ENCODE results near the gene TAS1R2.
"Not testable (repeated sequence)": the region's sequence is repeated elsewhere in the genome, so short reads cannot be mapped to it uniquely, and the experiment has no call there.

The TAS1R2 gene

DNA sequence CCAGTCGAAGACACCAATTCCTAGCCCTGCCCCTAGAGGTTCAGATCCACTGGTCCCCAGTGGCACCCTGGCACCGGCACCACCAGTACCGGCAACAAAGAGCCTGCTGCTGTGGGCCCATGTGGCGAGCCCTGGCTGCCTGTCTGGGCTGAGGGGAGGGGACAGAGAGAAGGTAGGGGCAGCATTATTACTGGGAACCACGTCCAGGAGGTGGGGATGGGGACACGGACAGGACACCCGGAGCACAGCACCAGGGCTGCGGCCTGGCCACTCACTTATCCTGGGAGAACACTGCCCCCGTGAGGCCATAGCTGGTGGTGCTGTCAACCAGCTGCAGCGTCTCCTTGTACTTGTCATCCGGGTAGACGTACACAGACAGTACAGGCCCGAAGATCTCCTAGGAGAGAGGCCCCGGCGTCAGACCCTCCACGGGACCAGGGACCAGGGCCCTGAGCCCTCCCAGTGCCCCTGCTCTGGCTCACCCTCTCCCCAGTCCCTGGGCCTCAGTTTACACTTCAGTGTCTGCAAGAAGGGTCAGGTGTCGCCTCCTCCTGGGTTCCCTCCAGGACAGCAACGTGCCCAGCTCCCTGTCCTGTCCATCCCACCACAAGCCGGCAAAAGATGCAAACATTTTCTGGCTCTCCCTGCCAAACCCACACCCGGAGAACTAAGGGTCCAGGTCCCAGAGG is 15.8 kb upstream of the TAS1R2 start:
- Histone ChIP-seq H3K4me3 (ENCODE audit: low read depth in 1 of 2, low read length in 2 of 2) (no peak overlapping the region), H3K36me3 (ENCODE audit: control insufficient read depth in 1 of 2, insufficient read depth in 2 of 2, low read length in 2 of 2) (peaks cover 0 to 12% of the 10 kb centered on the region in 2 donors), H3K27me3 (ENCODE audit: low read depth, low read length) (no peaks in the 10 kb centered on the region), H3K4me1 (ENCODE audit: control insufficient read depth in 1 of 2, insufficient read depth in 2 of 2, low read length in 2 of 2) (peaks cover 0 to 1% of the 10 kb centered on the region in 2 donors), H3K9me3 (ENCODE audit: control insufficient read depth in 1 of 2, low read length in 2 of 2) (no peaks in the 10 kb centered on the region), H3K27ac (ENCODE audit: low read length) (no peak overlapping the region)

DNA sequence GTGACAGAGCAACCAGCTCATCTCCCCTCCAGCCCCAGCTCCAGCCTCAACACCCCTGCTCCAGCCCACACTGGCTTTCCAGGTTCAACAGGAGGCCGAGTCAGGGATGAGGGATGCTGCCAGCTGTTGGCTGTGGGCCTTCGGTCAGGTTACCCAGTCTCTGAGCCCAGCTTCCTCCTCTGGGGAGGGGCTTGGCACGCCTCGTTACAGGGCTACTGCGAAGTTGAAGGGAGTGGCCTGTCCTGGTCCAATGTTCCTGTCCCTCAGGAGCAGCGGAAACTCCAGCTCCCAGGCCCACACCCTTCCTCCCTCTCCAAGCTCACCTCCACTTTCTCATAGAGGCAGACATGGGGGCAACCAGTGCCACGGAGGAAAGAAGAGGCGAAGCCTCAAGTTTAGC is 15.1 kb upstream of the TAS1R2 start:
- Histone ChIP-seq H3K27ac (ENCODE audit: low read length) (no peak overlapping the region), H3K27me3 (ENCODE audit: low read depth, low read length) (no peaks in the 10 kb centered on the region), H3K4me3 (ENCODE audit: low read depth in 1 of 2, low read length in 2 of 2) (no peak overlapping the region), H3K9me3 (ENCODE audit: control insufficient read depth in 1 of 2, low read length in 2 of 2) (no peaks in the 10 kb centered on the region), H3K36me3 (ENCODE audit: control insufficient read depth in 1 of 2, insufficient read depth in 2 of 2, low read length in 2 of 2) (peaks cover 0 to 12% of the 10 kb centered on the region in 2 donors), H3K4me1 (ENCODE audit: control insufficient read depth in 1 of 2, insufficient read depth in 2 of 2, low read length in 2 of 2) (peaks cover 0 to 5% of the 10 kb centered on the region in 2 donors)

DNA sequence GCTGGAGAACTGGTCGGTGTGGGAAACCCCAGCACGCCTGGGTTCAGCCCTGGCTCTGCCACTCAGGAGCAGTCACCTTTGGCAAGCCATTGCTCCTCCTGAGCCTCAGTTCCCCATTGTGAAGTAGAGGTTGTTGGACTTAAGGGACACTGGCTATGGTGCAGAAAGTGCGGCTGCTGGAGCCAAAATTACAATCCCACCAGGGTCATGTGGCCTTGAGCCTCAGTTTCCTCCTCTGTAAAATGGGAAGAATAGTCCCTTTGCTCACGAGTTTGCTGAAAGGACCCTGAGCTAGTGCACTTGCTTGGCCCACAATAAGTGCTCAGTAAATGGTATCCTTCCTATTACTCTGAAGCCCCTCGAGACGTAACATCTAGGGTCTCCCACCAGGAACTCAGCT is 14.6 kb upstream of the TAS1R2 start:
- Histone ChIP-seq H3K27ac (ENCODE audit: low read length) (no peak overlapping the region), H3K9me3 (ENCODE audit: control insufficient read depth in 1 of 2, low read length in 2 of 2) (no peaks in the 10 kb centered on the region), H3K27me3 (ENCODE audit: low read depth, low read length) (no peaks in the 10 kb centered on the region), H3K4me1 (ENCODE audit: control insufficient read depth in 1 of 2, insufficient read depth in 2 of 2, low read length in 2 of 2) (peaks cover 0 to 5% of the 10 kb centered on the region in 2 donors), H3K4me3 (ENCODE audit: low read depth in 1 of 2, low read length in 2 of 2) (no peak overlapping the region), H3K36me3 (ENCODE audit: control insufficient read depth in 1 of 2, insufficient read depth in 2 of 2, low read length in 2 of 2) (peaks cover 0 to 7% of the 10 kb centered on the region in 2 donors)

DNA sequence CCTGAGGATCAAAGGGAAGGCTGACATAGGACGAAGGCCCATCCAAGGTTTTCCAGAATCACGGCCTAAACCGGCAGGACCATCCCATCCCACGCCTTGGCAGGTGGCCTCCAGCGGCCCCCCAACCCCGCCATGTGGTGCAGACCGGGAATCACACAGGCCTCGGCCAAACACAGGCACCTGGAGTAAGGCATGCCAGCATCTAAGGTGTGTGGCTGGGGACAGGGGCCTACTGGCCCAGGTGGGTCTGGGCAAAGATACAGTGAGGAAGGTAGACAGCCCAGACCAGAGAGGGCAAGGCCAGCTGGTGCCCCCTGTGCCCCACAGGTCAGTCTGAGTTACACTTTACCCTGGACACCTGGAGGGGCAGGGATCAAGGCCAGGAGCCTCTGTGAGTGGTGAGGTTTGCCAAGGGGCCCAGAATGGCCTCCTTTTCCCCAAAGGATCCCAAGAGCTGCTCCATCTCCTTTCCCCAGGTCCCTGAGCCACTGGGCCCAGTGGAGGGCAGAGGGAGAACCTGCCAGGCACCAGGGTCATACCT is 12.7 kb upstream of the TAS1R2 start:
- peaks cover 0 to 5% of the 10 kb centered on the region in 2 donors for H3K4me1 ChIP-seq (ENCODE audit: control insufficient read depth in 1 of 2, insufficient read depth in 2 of 2, low read length in 2 of 2)
- no peak overlapping the region for H3K4me3 ChIP-seq (ENCODE audit: low read depth in 1 of 2, low read length in 2 of 2)
- peaks cover 0 to 7% of the 10 kb centered on the region in 2 donors for H3K36me3 ChIP-seq (ENCODE audit: control insufficient read depth in 1 of 2, insufficient read depth in 2 of 2, low read length in 2 of 2)

DNA sequence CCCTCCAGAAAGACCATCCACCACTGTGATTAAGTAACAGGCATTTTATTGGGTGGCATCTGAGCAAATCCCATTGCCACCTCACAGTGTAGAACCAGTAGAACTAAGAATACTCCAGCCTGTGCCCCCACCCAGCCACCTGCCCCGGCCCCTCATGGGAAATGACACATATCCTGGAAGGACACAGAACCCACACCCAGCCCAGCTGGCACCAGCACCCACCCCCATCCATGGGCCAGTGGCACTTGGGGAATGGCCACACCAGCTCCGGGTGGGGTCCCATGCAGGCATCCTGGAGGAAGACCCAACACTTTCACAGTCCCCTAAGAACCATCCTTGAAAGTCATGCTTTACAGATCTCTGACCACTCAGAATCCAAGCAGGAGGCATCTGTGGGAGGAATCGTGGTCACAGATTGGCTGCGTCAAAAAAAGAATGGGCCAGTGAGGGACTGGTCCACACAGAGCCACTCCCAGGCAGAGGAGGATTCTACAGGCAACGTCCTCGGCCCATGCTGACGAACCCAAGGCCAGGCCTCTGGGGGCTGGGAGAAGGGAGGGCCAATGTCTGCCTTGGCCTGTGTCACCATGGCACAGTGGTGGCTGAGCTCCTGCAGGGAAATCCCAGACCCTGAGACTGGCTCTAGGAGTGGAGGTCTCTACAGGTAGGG is 12.1 kb upstream of the TAS1R2 start:
- H3K27me3 ChIP-seq (ENCODE audit: low read depth, low read length), result no peaks in the 10 kb centered on the region
- H3K9me3 ChIP-seq (ENCODE audit: control insufficient read depth in 1 of 2, low read length in 2 of 2), result no peaks in the 10 kb centered on the region
- H3K4me1 ChIP-seq (ENCODE audit: control insufficient read depth in 1 of 2, insufficient read depth in 2 of 2, low read length in 2 of 2), result peaks cover 0 to 5% of the 10 kb centered on the region in 2 donors
- H3K27ac ChIP-seq (ENCODE audit: low read length), result no peak overlapping the region
- H3K4me3 ChIP-seq (ENCODE audit: low read depth in 1 of 2, low read length in 2 of 2), result no peak overlapping the region
- H3K36me3 ChIP-seq (ENCODE audit: control insufficient read depth in 1 of 2, insufficient read depth in 2 of 2, low read length in 2 of 2), result peaks cover 0 to 7% of the 10 kb centered on the region in 2 donors

More for the DNA sequence above, 12.7 kb upstream of the TAS1R2 start:
- no peak overlapping the region for H3K27ac ChIP-seq (ENCODE audit: low read length)
- H3K9me3 ChIP-seq (ENCODE audit: control insufficient read depth in 1 of 2, low read length in 2 of 2), result no peaks in the 10 kb centered on the region
- H3K27me3 ChIP-seq (ENCODE audit: low read depth, low read length), result no peaks in the 10 kb centered on the region

DNA sequence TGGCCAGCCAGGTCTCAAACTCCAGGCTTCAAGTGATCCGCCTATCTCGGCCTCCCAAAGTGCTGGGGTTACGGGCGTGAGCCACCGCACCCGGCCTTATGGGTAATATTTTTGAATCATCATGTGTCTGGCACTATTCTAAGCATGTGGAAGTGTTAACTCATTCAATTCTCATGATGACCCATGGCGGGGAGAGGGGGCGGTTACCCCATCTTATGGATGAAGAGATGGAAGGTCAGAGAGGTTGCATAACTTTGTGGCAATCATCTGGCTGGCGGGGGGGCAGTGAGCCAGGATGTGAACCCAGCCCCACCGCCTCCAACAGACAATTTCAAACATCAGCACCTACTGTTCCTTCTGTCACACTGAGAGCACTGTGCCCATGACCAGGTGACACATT is 11.5 kb upstream of the TAS1R2 start:
- H3K27ac ChIP-seq (ENCODE audit: low read length), result no peak overlapping the region
- no peaks in the 10 kb centered on the region for H3K27me3 ChIP-seq (ENCODE audit: low read depth, low read length)
- H3K4me3 ChIP-seq (ENCODE audit: low read depth in 1 of 2, low read length in 2 of 2), result no peak overlapping the region
- peaks cover 0 to 7% of the 10 kb centered on the region in 2 donors for H3K36me3 ChIP-seq (ENCODE audit: control insufficient read depth in 1 of 2, insufficient read depth in 2 of 2, low read length in 2 of 2)
- H3K4me1 ChIP-seq (ENCODE audit: control insufficient read depth in 1 of 2, insufficient read depth in 2 of 2, low read length in 2 of 2), result peaks cover 0 to 5% of the 10 kb centered on the region in 2 donors
- H3K9me3 ChIP-seq (ENCODE audit: control insufficient read depth in 1 of 2, low read length in 2 of 2), result no peaks in the 10 kb centered on the region

DNA sequence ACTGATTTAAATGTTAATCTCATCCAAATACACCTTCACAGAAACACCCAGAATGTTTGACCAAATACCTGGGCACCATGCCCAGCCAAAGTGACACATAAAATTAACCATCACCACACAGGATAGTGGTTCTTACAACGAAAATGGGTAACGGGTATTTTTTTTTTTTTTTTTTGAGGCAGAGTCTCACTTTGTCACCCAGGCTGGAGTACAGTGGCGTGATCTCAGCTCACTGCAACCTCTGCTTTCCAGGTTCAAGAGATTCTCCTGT is 11.1 kb upstream of the TAS1R2 start:
- H3K27ac ChIP-seq (ENCODE audit: low read length); H3K36me3 ChIP-seq (ENCODE audit: control insufficient read depth in 1 of 2, insufficient read depth in 2 of 2, low read length in 2 of 2); H3K27me3 ChIP-seq (ENCODE audit: low read depth, low read length); H3K4me1 ChIP-seq (ENCODE audit: control insufficient read depth in 1 of 2, insufficient read depth in 2 of 2, low read length in 2 of 2); H3K4me3 ChIP-seq (ENCODE audit: low read depth in 1 of 2, low read length in 2 of 2); H3K9me3 ChIP-seq (ENCODE audit: control insufficient read depth in 1 of 2, low read length in 2 of 2): not testable (repeated sequence)

DNA sequence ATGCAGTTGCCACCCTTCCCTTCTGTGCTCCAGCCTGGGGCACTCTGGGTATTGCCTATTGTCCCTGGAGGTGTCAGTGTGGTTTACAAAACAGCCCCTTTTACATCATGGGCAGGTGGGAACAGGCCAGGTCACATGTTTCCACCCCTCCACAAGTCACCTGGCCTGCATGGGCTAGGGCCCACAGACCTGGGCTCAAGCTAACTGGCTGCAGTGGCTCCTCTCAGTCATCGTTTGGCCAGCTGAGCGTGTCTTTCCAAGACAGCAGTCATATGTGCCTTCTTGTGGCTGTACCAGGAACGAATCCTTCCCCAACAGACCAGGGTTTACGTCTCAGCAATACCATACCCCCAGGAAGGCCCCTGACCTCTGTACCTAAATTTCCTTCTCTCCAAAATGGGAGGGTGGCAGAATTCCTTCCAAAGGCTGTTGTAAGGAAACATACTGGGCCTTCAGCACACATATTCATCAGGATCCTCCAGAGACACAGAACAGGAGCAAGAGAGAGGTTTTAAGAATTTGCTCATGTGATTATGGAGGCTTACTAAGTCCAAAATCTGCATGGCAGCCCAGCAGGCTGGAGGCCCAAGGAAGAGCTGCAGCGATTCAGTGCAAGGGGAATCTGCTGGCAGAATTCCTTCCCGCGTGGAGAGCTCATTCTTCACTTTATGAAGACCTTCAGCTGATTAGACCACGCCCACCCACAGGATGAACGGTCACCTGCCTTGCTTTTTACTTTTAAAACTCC is 10.6 kb upstream of the TAS1R2 start:
- Histone ChIP-seq H3K27ac (ENCODE audit: low read length) (no peak overlapping the region), H3K4me3 (ENCODE audit: low read depth in 1 of 2, low read length in 2 of 2) (no peak overlapping the region), H3K36me3 (ENCODE audit: control insufficient read depth in 1 of 2, insufficient read depth in 2 of 2, low read length in 2 of 2) (peaks cover 0 to 7% of the 10 kb centered on the region in 2 donors), H3K9me3 (ENCODE audit: control insufficient read depth in 1 of 2, low read length in 2 of 2) (no peaks in the 10 kb centered on the region), H3K27me3 (ENCODE audit: low read depth, low read length) (no peaks in the 10 kb centered on the region), H3K4me1 (ENCODE audit: control insufficient read depth in 1 of 2, insufficient read depth in 2 of 2, low read length in 2 of 2) (peaks cover 0 to 5% of the 10 kb centered on the region in 2 donors)

DNA sequence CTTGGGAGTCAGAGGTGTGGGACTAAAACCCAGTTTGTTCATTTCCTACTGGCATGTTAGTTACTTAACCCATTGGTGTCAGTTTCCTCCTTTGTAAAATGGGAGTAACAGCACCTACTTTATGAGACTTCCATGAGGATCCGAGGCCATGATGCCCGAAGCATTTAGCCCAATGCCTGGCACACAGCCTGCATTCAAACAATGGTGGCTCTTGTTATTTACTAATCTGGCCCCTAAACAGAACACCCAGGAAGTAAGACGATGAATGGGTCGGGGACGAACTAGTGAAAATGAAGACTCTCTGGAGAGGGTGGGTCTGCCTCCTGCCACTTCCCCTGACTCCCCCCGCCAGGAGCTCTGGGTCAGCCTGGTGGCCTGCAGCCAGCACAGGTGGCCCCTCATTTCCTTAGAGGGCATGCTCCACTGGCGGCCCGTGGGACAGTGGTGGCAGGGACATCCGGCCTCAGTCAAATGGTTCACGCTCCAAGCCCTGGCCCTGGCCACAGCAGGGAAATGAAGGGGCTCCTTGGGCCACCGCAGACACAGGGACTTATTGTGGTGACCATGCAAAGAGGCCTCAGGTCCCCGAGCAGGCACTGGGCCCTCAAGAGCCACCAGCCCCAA is 9.5 kb upstream of the TAS1R2 start:
- Histone ChIP-seq H3K27ac (ENCODE audit: low read length) (no peak overlapping the region), H3K4me3 (ENCODE audit: low read depth in 1 of 2, low read length in 2 of 2) (no peak overlapping the region), H3K36me3 (ENCODE audit: control insufficient read depth in 1 of 2, insufficient read depth in 2 of 2, low read length in 2 of 2) (peaks cover 0 to 7% of the 10 kb centered on the region in 2 donors), H3K9me3 (ENCODE audit: control insufficient read depth in 1 of 2, low read length in 2 of 2) (no peaks in the 10 kb centered on the region), H3K4me1 (ENCODE audit: control insufficient read depth in 1 of 2, insufficient read depth in 2 of 2, low read length in 2 of 2) (peaks cover 0 to 5% of the 10 kb centered on the region in 2 donors), H3K27me3 (ENCODE audit: low read depth, low read length) (no peaks in the 10 kb centered on the region)

DNA sequence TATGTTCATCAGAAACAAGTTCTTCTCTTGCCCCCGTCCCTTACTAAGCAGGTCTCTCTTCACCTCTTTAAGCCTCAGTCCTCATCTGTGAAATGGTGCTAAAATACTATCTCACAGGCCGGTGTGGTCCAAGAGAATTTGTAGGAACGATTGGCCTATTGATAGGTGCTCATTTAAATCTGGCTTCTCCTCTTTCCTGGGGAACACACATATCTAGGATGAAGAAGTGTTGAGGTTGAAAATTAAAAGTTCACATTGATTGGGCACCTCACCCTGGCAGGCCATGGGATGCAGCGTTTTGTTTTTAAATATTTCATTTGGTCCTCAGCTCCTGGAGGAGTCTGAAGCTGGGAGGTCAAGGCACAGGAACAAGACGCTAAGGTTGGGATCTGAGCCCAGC is 8.9 kb upstream of the TAS1R2 start:
- peaks cover 0 to 5% of the 10 kb centered on the region in 2 donors for H3K4me1 ChIP-seq (ENCODE audit: control insufficient read depth in 1 of 2, insufficient read depth in 2 of 2, low read length in 2 of 2)
- H3K27me3 ChIP-seq (ENCODE audit: low read depth, low read length), result no peaks in the 10 kb centered on the region
- peaks cover 0 to 7% of the 10 kb centered on the region in 2 donors for H3K36me3 ChIP-seq (ENCODE audit: control insufficient read depth in 1 of 2, insufficient read depth in 2 of 2, low read length in 2 of 2)
- H3K27ac ChIP-seq (ENCODE audit: low read length), result no peak overlapping the region
- no peaks in the 10 kb centered on the region for H3K9me3 ChIP-seq (ENCODE audit: control insufficient read depth in 1 of 2, low read length in 2 of 2)
- H3K4me3 ChIP-seq (ENCODE audit: low read depth in 1 of 2, low read length in 2 of 2), result no peak overlapping the region

DNA sequence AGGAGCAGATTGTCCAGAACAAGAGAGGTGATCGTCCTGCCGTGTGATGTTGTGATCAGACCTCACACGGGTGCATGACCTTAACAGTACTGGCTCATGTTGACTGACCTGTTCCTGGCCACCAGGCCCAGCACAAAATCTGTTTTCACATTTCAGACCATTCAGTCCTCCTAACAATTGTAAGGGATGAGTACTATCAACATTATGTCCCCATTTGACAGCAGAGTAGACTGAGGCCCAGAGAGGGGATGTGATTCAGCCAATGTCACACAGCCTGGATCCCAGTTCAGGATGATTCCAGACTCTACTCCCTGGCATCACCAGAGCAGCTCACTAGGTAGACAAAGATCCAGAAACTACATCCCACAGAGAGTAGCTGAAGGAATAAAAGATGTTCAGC is 7.4 kb upstream of the TAS1R2 start:
- H3K9me3 ChIP-seq (ENCODE audit: control insufficient read depth in 1 of 2, low read length in 2 of 2), result no peaks in the 10 kb centered on the region
- H3K4me1 ChIP-seq (ENCODE audit: control insufficient read depth in 1 of 2, insufficient read depth in 2 of 2, low read length in 2 of 2), result peaks cover 0 to 5% of the 10 kb centered on the region in 2 donors
- H3K27me3 ChIP-seq (ENCODE audit: low read depth, low read length), result no peaks in the 10 kb centered on the region
- no peak overlapping the region for H3K4me3 ChIP-seq (ENCODE audit: low read depth in 1 of 2, low read length in 2 of 2)
- no peaks in the 10 kb centered on the region for H3K36me3 ChIP-seq (ENCODE audit: control insufficient read depth in 1 of 2, insufficient read depth in 2 of 2, low read length in 2 of 2)
- no peak overlapping the region for H3K27ac ChIP-seq (ENCODE audit: low read length)
